ENCODE results near the gene SLAMF1. TPM values are rescaled to one million over a fixed set of nuclear protein-coding genes. Genes with fewer than 3 reads are reported as not detected.
A peak's percentile ranks its signal among the peaks of the same experiment; 100 is the strongest.

Gene SLAMF1
- total RNA-seq, 3 donors from 2014 or later (not counting 1 experiment from before 2014, with no cell fraction given): 1.1 to 3.5 (median 2.1) TPM

- ATAC-seq: peak; percentile 99 to 100 (median 100)
- Histone ChIP-seq H3K36me3 (ENCODE audit: control insufficient read depth, insufficient read depth, low read length) (no peaks in the 10 kb centered on the region), H3K4me1 (ENCODE audit: control insufficient read depth, insufficient read depth, low read length) (peaks cover 12% of the 10 kb centered on the region), H3K27ac (ENCODE audit: low read length) (peak overlapping the region; percentile 11), H3K27me3 (ENCODE audit: control insufficient read depth, insufficient read depth, low read length) (no peaks in the 10 kb centered on the region), H3K4me3 (ENCODE audit: low read length) (no peak overlapping the region), H3K9me3 (ENCODE audit: control insufficient read depth, insufficient read depth, low read length) (no peaks in the 10 kb centered on the region)
- DNase-seq: peak; percentile 28 to 91
- TF ChIP-seq CTCF (IDR thresholded peaks at IDR 0.05): peak; percentile 78
- Mint-ChIP-seq H3K36me3 (peaks cover 31% of the 10 kb centered on the region), H3K4me3 (no peak overlapping the region), H3K9me3 (peaks cover 0 to 2% of the 10 kb centered on the region in 2 donors), H3K27me3 (ENCODE audit: low read depth in 2 of 2) (peaks cover 0 to 3% of the 10 kb centered on the region in 2 donors), H3K27ac (peak overlapping the region; percentile 82 to 84), H3K4me1 (peaks cover 11 to 12% of the 10 kb centered on the region in 2 donors)
- 33% methylated on average over 3 of the region's 3 CpGs for WGBS (ENCODE audit: insufficient coverage)
- intact Hi-C loops (cut with micrococcal nuclease): loop anchor here (1.0 to 2.0 kb wide), 5 partner anchors 63 to 414 kb away; partner anchors contain the start of genes COPA and NCSTN
These were observed 39.7 kb downstream of the SLAMF1 start for GRCh38 chr1:160607011-160607671.

GRCh38 chr1:160606611-160607010 lies 40.2 kb downstream of the SLAMF1 start:
- DNase-seq (no peak), ATAC-seq (peak in 1 of 3 donors; percentile 5)
- Histone ChIP-seq H3K27ac (ENCODE audit: low read length) (peak overlapping the region; percentile 11), H3K36me3 (ENCODE audit: control insufficient read depth, insufficient read depth, low read length) (no peaks in the 10 kb centered on the region), H3K4me3 (ENCODE audit: low read length) (no peak overlapping the region), H3K4me1 (ENCODE audit: control insufficient read depth, insufficient read depth, low read length) (peaks cover 12% of the 10 kb centered on the region), H3K9me3 (ENCODE audit: control insufficient read depth, insufficient read depth, low read length) (no peaks in the 10 kb centered on the region), H3K27me3 (ENCODE audit: control insufficient read depth, insufficient read depth, low read length) (no peaks in the 10 kb centered on the region)
- intact Hi-C loops (cut with micrococcal nuclease): loop anchor here (1.0 to 2.0 kb wide), 5 partner anchors 62 to 414 kb away; partner anchors contain the start of genes COPA and NCSTN
- H3K4me3 Mint-ChIP-seq: no peak overlapping the region
- peaks cover 0 to 3% of the 10 kb centered on the region in 2 donors for H3K27me3 Mint-ChIP-seq (ENCODE audit: low read depth in 2 of 2)
- H3K9me3 Mint-ChIP-seq: peaks cover 0 to 2% of the 10 kb centered on the region in 2 donors
- H3K36me3 Mint-ChIP-seq: peaks cover 36% of the 10 kb centered on the region
- TF ChIP-seq CTCF (IDR thresholded peaks at IDR 0.05): no peak
- H3K27ac Mint-ChIP-seq: peak overlapping the region; percentile 82 to 84
- WGBS (ENCODE audit: insufficient coverage): 91% methylated on average over 1 of the region's 1 CpG
- peaks cover 11 to 12% of the 10 kb centered on the region in 2 donors for H3K4me1 Mint-ChIP-seq

GRCh38 chr1:160605792-160606479 lies 40.9 kb downstream of the SLAMF1 start:
- DNase-seq (peak in 1 of 2 donors; percentile 10), ATAC-seq (no peak)
- H3K36me3 ChIP-seq (ENCODE audit: control insufficient read depth, insufficient read depth, low read length): no peaks in the 10 kb centered on the region
- H3K27me3 ChIP-seq (ENCODE audit: control insufficient read depth, insufficient read depth, low read length): no peaks in the 10 kb centered on the region
- H3K27ac Mint-ChIP-seq: peak overlapping the region in 1 of 2 donors; percentile 84
- no peak overlapping the region for H3K27ac ChIP-seq (ENCODE audit: low read length)
- peaks cover 11 to 12% of the 10 kb centered on the region in 2 donors for H3K4me1 Mint-ChIP-seq
- no peaks in the 10 kb centered on the region for H3K9me3 ChIP-seq (ENCODE audit: control insufficient read depth, insufficient read depth, low read length)
- H3K9me3 Mint-ChIP-seq: peaks cover 3 to 4% of the 10 kb centered on the region in 2 donors
- H3K4me1 ChIP-seq (ENCODE audit: control insufficient read depth, insufficient read depth, low read length): peaks cover 12% of the 10 kb centered on the region
- H3K4me3 ChIP-seq (ENCODE audit: low read length): no peak overlapping the region
- H3K27me3 Mint-ChIP-seq (ENCODE audit: low read depth in 2 of 2): peaks cover 0 to under 1% of the 10 kb centered on the region in 2 donors
- peaks cover 43% of the 10 kb centered on the region for H3K36me3 Mint-ChIP-seq
- WGBS (ENCODE audit: insufficient coverage): 84% methylated on average over 4 of the region's 4 CpGs
- no peak for TF ChIP-seq CTCF (IDR thresholded peaks at IDR 0.05)
- H3K4me3 Mint-ChIP-seq: no peak overlapping the region
- intact Hi-C loops (cut with micrococcal nuclease): loop anchor here (2.0 kb wide), 2 partner anchors 263 to 413 kb away; partner anchors contain the start of genes COPA and NCSTN
